Middle frontal gyrus (tissue), 1 donor: ENCODE measurements around the gene HSPH1.
"Not testable (repeated sequence)": the region's sequence is repeated elsewhere in the genome, so short reads cannot be mapped to it uniquely, and the experiment has no call there.

ENCODE experiments used
- DNase-seq: peaks from one replicate; pipeline ENCODE4 v3.0.0-alpha.2; 2015; ENCODE audit warnings: low spot score; ENCODE audit errors: extremely low spot score

The HSPH1 gene

DNA sequence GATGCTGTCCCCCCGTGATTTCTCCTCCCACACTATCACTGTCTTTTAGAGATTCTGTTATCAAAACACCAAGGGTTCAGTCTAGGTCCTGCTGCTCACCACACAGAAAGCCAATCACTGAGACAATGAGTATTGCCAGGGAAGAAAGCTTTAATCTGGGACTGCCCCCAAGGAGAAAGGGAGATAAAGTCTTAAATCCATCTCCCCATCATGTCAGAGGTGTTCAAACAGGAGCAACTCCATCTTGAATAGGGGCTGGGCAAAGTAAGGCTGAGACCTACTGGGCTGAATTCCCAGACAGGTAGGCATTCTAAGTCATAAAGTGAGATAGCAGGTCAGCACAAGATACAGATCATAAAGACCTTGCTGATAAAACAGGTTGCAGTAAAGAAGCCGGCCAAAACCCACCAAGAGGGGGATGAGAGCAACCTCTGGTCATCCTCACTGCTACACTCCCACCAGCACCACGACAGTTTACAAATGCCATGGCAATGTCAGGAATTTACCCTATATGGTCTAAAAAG, 63.7 kb downstream of the HSPH1 start:
- not testable (repeated sequence) for DNase-seq

- no peak for DNase-seq
Observed at GRCh38 chr13:31096654-31097302, 64.9 kb downstream of the HSPH1 start.

DNA sequence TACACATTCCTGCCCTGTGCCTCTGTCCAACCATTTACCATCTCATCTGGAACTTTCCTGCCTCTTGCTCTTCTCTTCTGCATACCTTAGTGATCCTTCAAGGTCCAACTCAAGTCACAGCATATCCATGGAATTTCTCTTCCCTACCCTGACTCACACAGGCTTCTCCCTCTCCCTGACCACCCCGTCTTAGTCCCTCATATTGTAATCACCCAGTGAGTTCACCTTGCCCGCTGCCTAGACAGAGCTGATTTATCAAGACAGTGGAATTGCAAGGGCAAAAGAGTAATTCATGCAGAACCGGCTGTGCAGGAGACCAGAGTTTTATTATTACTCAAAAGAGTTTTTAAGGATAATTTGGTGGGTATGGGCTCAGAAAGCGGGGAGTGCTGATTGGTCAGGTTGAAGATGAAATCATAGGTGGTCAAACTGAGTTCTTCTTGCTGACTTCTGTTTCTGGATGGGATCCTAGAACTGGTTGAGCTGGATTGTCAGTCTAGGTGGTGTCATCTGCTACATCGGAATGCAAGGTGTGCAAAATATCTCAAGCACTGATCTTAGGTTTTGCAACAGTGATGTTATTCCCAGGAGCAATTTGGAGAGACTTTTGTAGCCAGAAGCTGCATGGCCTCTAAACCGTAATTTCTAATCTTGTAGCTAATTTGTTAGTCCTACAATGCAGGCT, 67.2 kb downstream of the HSPH1 start:
- DNase-seq = no peak

- DNase-seq = no peak
Observed at GRCh38 chr13:31093145-31093885, 68.4 kb downstream of the HSPH1 start.

GRCh38 chr13:31092646-31093045, 69.1 kb downstream of the HSPH1 start:
- DNase-seq = no peak

DNA sequence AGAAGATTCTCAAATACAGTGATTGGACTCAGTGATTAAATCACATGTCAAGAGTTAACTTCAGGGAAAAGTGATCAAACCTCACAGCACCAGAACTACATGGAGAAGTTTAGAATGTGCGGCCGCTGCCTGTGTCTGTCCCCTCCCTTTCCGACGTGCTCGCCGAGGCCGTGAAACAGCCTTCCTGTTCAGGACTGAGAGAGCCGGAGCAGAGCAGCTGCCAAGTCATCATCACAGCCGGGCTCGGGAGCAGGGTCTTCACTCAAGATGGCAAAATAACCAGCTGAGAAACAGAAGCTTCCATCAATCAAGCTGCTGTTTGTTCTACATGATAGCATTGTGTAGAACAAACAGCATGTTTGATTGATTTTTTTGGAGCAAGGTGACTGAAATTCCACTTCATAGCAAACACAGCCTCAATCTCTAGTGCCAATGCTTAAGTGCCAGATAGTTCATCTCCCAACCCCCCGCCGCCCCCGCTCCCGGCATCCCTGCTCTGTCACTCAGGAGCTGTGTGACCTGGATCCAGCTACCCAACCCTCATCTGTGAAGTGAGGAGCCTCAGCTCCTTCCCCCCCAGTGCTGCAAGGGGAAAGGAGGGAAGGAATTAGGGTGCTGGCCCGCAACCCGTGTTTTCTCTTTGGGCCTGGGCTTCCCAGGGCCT, 70.6 kb downstream of the HSPH1 start:
- DNase-seq = no peak

DNA sequence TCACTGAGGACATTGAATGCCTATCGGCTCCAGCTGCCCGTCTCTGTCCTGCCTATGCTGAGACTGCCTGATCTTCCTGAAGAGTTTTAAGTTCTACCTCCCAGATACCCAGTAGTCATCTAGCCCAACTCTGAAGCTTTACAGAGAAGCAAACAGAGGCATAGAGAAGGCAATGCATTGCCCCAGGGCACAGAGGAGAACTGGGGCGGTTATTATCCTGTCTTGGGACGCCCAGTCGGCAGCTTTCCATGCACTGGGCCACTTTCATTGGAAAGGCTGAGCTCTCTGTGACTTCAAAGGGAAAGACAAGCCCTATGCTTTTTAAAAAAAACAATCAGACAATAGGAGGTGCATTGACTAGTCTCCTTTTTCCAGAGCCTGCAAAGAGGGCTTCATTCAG, 71.6 kb downstream of the HSPH1 start:
- DNase-seq = no peak

GRCh38 chr13:31089649-31090048, 72.1 kb downstream of the HSPH1 start:
- no peak for DNase-seq

DNA sequence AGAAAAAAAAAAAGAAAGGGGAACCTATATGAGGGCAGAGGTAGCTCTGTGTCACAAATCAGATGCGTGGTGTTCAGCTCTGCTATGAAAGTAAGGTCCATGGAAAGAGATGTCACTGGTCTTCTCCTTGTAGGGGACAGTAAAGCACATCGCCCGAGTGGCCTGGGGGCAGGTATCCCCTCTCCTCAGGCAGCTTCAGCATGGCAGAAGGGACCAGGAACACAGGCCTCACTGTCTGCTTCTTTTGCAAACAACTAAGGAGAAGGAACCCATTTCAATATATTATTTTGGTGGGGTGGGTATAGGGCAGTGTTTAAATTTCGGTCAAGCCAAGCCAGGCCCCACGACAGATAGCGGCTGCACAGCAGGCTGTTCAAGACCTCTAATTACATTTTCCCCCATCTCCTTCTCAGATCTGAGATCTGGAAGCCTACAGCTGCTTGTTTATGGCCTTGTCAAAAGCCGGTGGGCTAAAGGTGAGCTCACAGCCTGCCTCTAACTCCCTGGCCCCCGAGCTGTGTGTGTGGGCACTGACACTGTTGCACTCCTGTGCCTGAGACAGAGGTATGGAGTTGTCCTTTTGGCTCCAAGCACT, 72.8 kb downstream of the HSPH1 start:
- no peak for DNase-seq
